ENCODE data around the gene BSPRY. TPM values are rescaled to one million over a fixed set of nuclear protein-coding genes. Genes with fewer than 3 reads are reported as not detected.

Gene BSPRY
- polyA plus RNA-seq, 1 donor from 2014 or later = not detected

- Histone ChIP-seq H3K4me3 (ENCODE audit: low read length) (no peak overlapping the region), H3K79me2 (replicated peaks; ENCODE audit: insufficient read depth, low read length) (no peaks in the 10 kb centered on the region), H3K9me3 (ENCODE audit: low read length) (no peaks in the 10 kb centered on the region), H3K9me2 (ENCODE audit: insufficient read depth, low read length) (no peaks in the 10 kb centered on the region), H3K27ac (ENCODE audit: low read length) (no peak overlapping the region), H3K27me3 (ENCODE audit: insufficient read depth, low read depth, low read length) (peaks cover 5% of the 10 kb centered on the region), H3K9ac (ENCODE audit: low read length) (no peak overlapping the region), H3F3A (ENCODE audit: insufficient read depth, low read length, poor library complexity, severe bottlenecking) (no peaks in the 10 kb centered on the region), H4K20me1 (ENCODE audit: insufficient read depth) (no peaks in the 10 kb centered on the region), H3K4me2 (ENCODE audit: low read length) (no peak overlapping the region), H3K36me3 (ENCODE audit: insufficient read depth, low read length) (no peaks in the 10 kb centered on the region), H2AFZ (ENCODE audit: low read depth, low read length) (no peak overlapping the region)
- TF ChIP-seq REST (IDR thresholded peaks at IDR 0.05; ENCODE audit: borderline replicate concordance) (no peak), RAD21 (conservative IDR thresholded peaks at IDR 0.05) (no peak), MXI1 (conservative IDR thresholded peaks at IDR 0.05; ENCODE audit: poor library complexity, severe bottlenecking) (no peak), EZH2 (IDR thresholded peaks at IDR 0.05; ENCODE audit: borderline replicate concordance, insufficient read depth, low read length, poor library complexity, severe bottlenecking) (no peak), CTCF (IDR thresholded peaks at IDR 0.05; ENCODE audit: poor library complexity, severe bottlenecking) (no peak), TAF1 (IDR thresholded peaks at IDR 0.05; ENCODE audit: low read depth) (no peak), POLR2AphosphoS5 (IDR thresholded peaks at IDR 0.05) (no peak), EP300 (conservative IDR thresholded peaks at IDR 0.05; ENCODE audit: poor library complexity, severe bottlenecking) (no peak), SMC3 (conservative IDR thresholded peaks at IDR 0.05; ENCODE audit: poor library complexity) (no peak)
These were observed 7.4 kb downstream of the BSPRY start for GRCh38 chr9:113356686-113357292.

GRCh38 chr9:113359385-113359784 is 10.0 kb downstream of the BSPRY start:
- Histone ChIP-seq H2AFZ (ENCODE audit: low read depth, low read length) (no peak overlapping the region), H3K27me3 (ENCODE audit: insufficient read depth, low read depth, low read length) (no peaks in the 10 kb centered on the region), H3K4me2 (ENCODE audit: low read length) (no peak overlapping the region), H3K9ac (ENCODE audit: low read length) (no peak overlapping the region), H3K27ac (ENCODE audit: low read length) (no peak overlapping the region), H3K36me3 (ENCODE audit: insufficient read depth, low read length) (no peaks in the 10 kb centered on the region), H3K9me3 (ENCODE audit: low read length) (no peaks in the 10 kb centered on the region), H3K79me2 (replicated peaks; ENCODE audit: insufficient read depth, low read length) (no peaks in the 10 kb centered on the region), H3K9me2 (ENCODE audit: insufficient read depth, low read length) (no peaks in the 10 kb centered on the region), H4K20me1 (ENCODE audit: insufficient read depth) (no peaks in the 10 kb centered on the region), H3K4me3 (ENCODE audit: low read length) (no peak overlapping the region), H3F3A (ENCODE audit: insufficient read depth, low read length, poor library complexity, severe bottlenecking) (no peaks in the 10 kb centered on the region)
- TF ChIP-seq POLR2AphosphoS5 (IDR thresholded peaks at IDR 0.05) (no peak), TAF1 (IDR thresholded peaks at IDR 0.05; ENCODE audit: low read depth) (no peak), EZH2 (IDR thresholded peaks at IDR 0.05; ENCODE audit: borderline replicate concordance, insufficient read depth, low read length, poor library complexity, severe bottlenecking) (no peak), MXI1 (conservative IDR thresholded peaks at IDR 0.05; ENCODE audit: poor library complexity, severe bottlenecking) (no peak), RAD21 (conservative IDR thresholded peaks at IDR 0.05) (no peak)

Measured in neural cell (in vitro differentiated cells).